T1000 (cell line): ENCODE measurements around the gene SRSF4.

Experiments used
- DNase-seq: peaks from one replicate; lab custom pipeline; 2025; ENCODE audit warnings: mixed read lengths; lab: John Stamatoyannopoulos, UW

Gene SRSF4

GRCh38 chr1:29200906-29201594 is 19.4 kb upstream of the SRSF4 start:
- DNase-seq, result no peak

DNA sequence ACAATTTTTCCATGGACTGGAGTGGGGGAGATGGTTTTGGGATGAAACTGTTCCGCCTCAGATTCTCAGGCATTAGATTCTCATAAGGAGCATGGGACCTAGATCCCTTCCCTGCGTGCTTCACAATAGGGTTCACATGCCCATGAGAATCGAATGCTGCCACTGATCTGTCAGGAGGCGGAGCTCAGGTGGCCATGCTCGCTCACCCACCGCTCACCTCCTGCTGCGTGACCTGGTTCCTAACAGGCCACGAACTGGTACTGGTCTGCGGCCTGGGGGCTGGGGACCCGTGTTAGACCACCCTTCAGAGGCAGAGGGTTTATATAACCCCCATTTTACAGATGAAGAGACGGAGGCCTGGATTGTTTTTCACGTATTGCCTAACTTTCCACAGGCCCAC is 16.3 kb upstream of the SRSF4 start:
- no peak for DNase-seq

DNA sequence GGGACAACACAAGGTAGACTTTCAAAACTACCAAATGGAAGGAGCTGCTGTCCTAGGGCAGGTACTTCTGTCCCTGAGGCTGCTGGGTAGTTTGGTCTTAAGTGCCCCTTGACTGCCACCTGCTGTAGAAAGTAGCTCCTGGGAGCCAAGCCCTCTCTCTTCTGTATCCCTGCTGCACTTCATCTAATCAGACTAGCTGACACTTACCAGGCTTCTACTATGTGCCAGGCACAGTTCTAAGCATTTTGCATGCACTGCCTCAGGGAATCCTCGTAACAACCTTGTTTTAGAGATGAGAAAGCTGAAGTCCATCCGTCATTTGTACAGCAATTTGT is 15.9 kb upstream of the SRSF4 start:
- DNase-seq, result no peak

DNA sequence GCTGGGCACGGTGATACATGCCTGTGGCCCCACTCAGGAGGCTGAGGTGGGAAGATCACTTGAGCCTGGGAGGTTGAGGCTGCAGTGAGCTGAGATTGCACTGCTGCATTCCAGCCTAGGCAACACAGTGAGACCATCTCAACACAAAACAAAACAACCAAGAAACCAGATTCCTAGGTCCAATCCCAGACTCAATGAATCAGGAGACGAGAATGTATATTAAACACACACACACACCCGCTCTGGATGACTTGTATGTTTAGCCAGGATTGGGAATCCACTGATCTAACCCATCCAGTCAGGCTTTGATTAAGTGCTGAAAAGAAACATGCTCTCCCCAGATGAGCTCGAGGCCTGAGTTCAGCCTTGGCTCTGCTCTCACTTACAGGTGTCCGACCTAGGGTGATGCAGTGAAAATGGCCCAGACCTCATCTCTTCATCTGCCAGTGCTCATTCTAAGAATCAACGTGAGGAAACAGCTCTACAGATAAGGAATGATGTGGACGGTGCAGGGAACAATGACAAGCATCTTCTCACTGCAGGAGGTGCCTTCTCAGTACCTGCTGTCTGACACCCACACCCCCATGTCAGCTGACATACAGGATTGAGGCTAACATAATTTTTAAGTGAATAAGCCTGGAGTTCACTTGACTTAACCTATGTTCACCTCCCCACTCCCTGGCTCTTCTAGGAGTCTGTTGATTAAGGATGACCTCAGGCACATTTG is 15.3 kb upstream of the SRSF4 start:
- no peak for DNase-seq

- DNase-seq, result no peak
Observed at GRCh38 chr1:29195881-29196291, 14.2 kb upstream of the SRSF4 start.

DNA sequence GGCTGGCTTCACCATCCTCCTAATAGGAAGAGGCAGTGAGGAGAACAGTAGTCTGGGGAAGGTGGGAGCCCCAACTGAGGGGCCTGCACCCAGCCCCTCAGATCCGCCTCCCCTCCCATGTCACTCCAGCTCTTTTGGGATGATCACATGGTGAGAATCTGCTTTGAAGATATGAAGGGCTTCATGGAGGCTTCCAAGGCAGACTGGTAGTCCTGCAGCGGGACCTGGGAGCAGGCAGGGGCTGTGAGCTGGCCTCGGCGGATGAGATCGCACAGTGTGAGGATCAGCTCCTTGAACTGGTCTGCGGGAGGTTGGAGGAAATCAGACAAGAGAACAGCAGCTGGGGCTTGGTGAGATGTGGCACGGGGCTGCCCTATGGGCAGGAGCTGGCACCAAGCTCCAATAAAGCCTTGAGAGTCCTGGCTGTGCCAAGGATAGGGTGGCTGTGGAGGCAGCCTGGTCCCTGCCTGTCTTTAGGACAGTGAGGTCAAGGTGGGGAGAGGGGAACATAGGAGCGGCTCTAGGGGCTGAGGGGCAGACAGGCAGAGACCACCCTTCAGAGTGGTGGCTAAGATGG is 12.3 kb upstream of the SRSF4 start:
- no peak for DNase-seq

- DNase-seq, result no peak
Observed at GRCh38 chr1:29190718-29191117, 9.0 kb upstream of the SRSF4 start.

- DNase-seq, result no peak
Observed at GRCh38 chr1:29186707-29187106, 5.0 kb upstream of the SRSF4 start.

- DNase-seq, result no peak
Observed at GRCh38 chr1:29186252-29186651, 4.6 kb upstream of the SRSF4 start.

DNA sequence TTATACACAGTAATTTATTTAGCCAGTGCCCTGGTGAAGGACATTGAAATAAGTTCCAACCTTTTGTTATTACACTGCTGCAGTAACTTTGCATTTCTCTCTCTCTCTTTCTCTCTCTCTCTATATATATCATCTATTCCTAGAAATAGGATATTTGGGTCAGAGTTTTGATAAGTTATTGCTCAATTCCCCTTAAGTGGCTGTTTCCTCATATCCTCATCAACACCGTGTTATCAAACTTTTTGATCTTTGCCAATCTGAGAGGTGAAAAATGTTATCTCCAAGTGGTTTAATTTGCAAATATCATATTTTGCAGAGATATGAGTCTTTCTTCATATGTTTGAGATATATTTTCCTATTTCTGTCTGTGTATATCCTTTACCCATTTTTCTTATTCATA is 1.6 kb upstream of the SRSF4 start:
- DNase-seq, result no peak

- no peak for DNase-seq
Observed at GRCh38 chr1:29180497-29181412, 945 bp downstream of the SRSF4 start.

- no peak for DNase-seq
Observed at GRCh38 chr1:29179641-29180184, 2.0 kb downstream of the SRSF4 start.

- DNase-seq, result no peak
Observed at GRCh38 chr1:29177022-29177705, 4.5 kb downstream of the SRSF4 start.

GRCh38 chr1:29176576-29176975 is 5.1 kb downstream of the SRSF4 start:
- DNase-seq, result no peak

DNA sequence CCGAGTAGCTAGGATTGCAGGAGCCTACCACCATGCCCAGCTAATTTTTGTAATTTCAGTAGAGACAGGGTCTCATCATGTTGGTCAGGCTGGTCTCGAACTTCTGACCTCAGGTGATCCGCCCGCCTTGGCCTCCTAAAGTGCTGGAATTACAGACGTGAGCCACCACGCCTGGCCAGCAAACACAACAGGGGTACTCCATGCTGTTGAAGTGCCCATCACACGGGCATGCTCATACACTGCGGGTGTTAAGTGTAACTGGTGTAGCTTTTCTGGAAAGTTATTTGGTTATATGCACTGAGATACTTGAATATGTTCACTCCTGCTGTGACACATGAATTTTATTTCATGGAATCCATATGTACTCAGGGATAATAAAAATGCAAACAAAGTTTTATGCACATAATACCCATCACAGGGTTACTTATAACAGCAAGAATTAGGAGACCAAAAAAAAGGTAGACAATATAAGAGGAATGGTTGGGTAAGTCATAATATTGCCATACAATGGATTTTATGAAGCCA is 9.2 kb downstream of the SRSF4 start:
- DNase-seq, result no peak

GRCh38 chr1:29171521-29171920 is 10.2 kb downstream of the SRSF4 start:
- DNase-seq, result no peak

- DNase-seq, result no peak
Observed at GRCh38 chr1:29171089-29171488, 10.6 kb downstream of the SRSF4 start.

- DNase-seq, result no peak
Observed at GRCh38 chr1:29169976-29170375, 11.7 kb downstream of the SRSF4 start.

GRCh38 chr1:29167904-29168303 is 13.8 kb downstream of the SRSF4 start:
- no peak for DNase-seq

DNA sequence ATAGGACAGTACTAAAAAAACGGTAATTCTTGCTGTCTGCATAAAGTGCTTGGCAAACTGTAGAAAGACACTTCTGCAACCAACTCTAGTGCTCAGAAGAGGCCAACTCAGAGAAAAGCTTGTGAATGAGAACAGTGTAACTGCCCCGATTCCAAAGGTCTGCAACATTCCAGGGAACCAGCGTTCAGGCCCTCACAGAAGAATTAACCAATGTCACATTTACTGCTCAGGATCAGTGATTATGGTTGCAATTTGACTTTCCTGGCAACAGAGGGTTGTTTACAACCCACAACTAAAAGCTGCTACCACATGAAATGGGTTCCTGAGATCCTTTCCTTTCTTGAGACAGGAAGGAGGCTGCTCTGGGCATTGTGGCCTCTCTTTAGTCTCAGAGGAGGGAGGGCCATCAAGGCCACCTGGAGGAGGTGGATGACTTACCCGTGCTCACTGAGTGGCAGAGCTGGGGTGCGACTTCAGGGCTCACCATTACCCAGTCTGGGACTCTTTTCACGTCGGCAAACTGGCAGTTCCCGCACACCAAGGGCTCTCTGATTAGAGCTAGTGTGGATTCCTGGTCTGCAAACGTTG is 15.3 kb downstream of the SRSF4 start:
- no peak for DNase-seq

GRCh38 chr1:29164588-29164987 is 17.1 kb downstream of the SRSF4 start:
- no peak for DNase-seq
